Skeletal muscle cell (primary cell): Measurements from ENCODE around the gene AGAP3.
A peak's percentile ranks its signal among the peaks of the same experiment; 100 is the strongest.

ENCODE experiments used
- DNase-seq: peaks from one replicate; pipeline ENCODE4 v3.0.0-alpha.2; 2010; ENCODE audit warnings: low read depth
- H3K4me3 ChIP-seq: 2 replicates; pipeline ENCODE4 v1.5.1; 2011; ENCODE audit warnings: low read depth, mild to moderate bottlenecking, control low read depth, low read length, moderate library complexity

The AGAP3 gene

DNA sequence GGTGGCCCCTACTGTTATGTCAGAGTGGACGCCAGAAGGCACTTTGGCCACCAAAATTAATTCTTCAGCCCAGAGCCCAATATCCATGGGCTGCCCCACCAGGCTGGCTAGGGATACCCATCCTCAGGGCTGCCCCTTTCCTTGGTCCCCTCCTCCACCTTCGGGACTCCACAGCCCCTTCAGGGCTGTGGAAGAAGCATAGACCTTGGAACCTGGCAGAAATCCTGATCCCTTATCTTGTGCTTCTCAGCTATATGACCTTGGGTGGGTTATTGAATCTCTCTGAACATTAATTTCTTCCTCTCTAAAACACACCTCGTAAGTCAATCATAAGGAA, 2.5 kb upstream of the AGAP3 start:
- peak overlapping the region; percentile 87 for H3K4me3 ChIP-seq
- DNase-seq: no peak

DNA sequence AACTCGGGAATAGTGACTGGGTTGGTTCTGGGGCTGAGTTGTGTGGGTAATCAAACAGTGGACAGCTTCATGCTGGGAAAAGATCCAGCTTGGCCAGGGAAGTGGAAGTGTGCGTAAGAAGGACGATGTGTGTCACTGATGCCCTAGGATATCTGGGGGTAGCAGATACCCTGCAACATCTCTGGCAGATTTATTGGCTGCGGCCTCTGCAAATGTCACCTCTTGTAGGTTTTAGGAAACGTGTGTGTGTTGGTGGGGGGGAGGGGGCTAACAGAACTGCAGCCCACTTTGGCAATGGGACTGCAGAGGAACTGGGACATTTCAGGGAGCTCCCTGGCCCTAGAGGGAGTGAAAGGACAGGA, 965 bp upstream of the AGAP3 start:
- DNase-seq: no peak
- peak overlapping the region; percentile 77 for H3K4me3 ChIP-seq

DNA sequence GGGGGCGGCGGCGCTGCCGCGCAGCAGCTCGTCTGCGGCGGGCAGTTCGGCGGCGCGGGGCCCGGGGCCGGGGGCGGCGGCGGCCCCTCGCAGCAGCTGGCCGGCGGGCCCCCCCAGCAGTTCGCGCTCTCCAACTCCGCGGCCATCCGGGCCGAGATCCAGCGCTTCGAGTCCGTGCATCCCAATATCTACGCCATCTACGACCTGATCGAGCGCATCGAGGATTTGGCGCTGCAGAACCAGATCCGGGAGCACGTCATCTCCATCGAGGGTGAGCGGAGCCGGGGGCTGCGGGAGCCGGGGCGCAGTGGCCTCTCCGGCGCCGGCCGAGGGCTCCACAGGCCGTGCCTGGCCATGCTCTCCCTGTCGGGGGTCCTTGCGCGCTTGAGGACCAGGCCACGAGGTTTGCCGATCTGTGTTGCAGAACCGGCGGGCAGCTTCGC, 548 bp downstream of the AGAP3 start:
- no peak for DNase-seq
- peak overlapping the region; percentile 77 for H3K4me3 ChIP-seq

DNA sequence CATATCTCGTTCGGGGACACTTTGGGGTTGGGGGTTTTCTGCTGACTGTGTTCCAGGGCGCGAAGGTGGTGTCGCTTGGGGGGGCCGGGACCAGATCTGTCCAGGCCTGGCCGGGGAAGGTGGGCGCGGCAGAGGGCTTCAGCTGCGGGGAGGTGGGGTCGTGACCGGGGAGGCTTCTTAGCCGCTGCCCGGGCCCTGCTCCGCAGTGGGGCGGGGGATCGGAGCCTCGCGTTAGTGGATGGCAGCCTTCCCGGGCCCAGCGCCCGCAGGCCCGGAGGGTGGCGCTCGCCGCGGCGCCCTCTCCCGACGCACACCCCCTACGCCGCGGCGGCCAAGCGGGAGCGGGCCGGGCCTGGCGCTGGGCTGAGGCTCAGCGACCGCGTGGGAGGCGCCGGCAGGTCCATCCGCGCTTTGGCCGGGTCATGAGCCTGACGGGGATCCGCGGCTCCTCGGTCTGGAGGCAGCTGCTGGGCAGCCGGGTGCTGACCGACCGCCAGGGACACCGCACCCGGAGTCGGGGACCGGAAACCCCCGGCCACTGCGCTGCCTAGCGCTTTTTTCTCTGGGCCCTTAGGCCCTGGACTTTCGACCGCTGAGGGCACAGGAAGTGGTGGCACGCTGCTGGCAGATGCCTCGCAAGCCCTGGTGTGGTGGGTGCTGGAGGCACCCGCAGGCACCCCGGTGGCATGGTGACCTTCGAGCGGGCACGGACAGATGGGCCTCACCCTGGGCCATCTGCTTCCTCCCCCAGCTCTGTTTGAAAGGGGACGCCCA, 1.2 kb downstream of the AGAP3 start:
- no peak for DNase-seq
- peak overlapping the region; percentile 77 for H3K4me3 ChIP-seq

DNA sequence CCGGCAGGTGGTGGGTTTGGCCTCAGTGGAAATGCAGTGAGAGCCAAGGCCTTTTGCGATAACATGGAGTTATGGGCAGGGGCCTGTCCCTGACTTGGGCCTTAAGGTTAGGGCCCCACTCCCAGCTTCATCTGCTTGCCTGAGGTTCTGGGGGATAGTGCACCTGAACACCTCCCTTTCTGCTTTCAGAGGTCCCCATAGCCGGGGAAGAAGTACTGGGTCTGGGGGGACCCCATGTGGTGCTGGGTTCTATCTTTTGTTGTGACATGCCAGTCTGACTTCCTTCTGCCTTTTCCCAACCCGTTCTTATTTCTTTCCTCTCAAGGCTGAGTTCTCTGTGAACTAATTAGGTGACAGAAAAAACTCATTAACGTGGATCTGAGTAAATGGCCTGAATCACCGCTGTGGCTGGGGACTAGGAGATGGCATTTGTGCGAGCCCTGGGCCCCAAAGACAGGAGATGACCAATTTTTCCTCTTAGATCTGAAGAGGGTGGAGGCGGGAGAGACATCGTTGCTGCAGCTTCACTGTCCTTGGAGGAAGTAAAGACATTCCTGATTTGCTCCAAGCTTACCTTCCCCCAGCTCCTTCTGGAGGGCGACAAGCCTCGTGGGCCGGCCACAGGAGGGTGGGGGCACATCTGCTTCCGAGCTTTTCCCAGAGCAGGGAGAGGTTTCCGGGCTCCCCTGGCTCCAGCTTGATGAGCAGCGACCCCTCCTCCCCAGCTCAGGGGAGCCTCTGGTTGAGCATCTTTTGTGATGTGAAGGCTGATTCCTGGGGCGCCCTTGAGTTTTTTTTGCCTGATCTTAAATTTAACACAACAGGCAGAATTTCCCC, 2.0 kb downstream of the AGAP3 start:
- DNase-seq: no peak
- H3K4me3 ChIP-seq: peak overlapping the region; percentile 77

DNA sequence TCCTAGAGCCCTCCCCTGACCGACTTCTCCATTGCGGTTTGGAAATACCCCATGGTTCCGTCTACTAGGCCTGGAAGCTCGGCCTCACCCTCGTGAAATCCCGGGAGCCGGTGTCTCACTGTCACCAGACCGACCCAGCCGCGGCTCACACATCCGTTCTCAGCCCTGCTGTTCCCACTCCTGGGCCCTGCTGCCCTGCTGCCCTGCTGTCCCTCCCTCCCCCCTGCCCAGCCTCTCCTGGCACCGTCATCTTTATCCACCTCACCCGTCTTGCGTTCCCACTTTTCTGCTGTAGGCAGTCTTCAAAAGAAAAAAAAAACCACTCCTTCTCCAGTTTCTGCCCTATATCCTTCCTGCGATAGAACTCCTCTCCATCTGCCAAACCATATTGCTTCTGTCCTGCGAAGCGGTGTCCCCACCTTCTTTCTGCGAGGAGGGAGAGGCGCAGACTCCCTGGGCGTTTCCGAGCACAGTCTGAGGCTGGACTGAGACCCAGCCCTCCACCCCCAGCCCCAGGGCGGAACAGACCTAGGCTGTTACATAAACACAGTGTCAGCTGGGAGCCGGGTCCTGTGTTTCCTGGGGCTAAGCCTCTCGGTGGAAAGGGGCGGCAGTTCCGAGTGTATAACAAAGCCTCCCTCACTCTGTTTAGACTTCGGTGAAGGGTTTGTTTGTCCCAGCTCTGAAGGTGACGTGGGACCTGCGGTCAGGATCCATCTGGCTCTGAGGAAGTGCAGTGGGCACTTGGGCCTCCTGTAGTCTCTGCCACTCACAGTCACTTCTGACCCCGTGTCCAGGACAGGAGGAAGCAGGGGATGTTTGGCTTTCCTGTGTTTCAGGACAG, 2.8 kb downstream of the AGAP3 start:
- H3K4me3 ChIP-seq: peak overlapping the region; percentile 77
- DNase-seq: no peak

DNA sequence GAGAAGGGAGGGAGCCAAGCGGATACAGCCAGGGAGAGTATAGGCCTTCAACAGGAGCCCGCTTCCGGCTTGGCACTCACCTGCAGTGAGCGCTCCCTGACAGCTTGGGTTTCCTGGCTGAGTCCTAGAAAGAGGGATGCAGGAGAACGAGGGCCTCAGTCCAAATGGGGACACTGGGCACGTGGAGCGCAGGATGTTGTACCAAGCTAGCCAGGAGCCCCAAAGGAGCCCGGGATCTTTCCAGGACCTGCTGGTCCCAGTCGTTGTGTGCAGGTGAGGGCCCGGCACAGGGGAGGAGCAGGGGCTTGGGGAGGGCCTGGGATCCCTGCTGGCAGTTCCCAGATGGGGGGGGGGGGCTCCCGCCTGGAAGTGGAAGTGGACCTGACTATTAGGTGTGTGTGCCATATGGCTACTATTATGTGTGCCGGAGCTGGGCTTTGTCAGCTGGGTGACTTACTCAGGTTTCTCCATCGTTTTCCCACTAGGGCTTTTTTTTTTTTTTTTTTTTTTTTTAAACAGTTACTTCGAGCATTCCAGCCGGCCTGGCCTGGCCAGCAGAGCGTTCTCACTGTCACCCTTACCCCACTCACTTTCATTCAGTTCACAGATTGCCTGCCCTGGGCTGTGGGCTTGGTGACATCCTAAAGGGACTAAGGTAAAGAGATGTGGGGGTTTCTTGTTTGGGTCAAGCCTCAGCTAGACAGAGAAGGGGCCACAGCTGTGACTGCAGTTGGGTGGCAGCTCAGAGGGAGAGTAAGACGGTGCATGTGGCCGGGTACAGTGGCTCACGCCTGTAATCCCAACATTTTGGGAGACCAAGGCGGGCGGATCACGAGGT, 3.8 kb downstream of the AGAP3 start:
- DNase-seq: no peak
- H3K4me3 ChIP-seq: no peak overlapping the region

DNA sequence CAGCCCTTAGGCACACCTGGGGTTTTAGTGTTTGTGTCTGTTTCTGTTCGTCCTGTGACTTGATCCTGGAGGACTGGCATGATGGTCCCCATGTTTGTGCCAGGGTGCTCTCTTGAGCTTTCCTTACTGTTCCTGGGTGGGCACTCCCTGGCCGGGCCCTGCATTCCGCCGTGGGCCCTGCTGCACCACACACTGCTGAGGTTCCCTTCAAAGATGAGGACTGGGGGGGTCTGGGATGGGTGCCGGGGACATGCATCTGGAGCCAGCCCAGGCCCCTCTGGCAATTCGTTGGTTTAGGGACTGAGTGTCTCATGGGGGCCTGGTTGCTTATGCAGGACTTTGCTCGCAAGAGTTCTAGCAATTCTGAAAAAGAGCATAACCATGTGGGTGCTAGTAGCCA, 4.7 kb downstream of the AGAP3 start:
- no peak overlapping the region for H3K4me3 ChIP-seq
- no peak for DNase-seq

DNA sequence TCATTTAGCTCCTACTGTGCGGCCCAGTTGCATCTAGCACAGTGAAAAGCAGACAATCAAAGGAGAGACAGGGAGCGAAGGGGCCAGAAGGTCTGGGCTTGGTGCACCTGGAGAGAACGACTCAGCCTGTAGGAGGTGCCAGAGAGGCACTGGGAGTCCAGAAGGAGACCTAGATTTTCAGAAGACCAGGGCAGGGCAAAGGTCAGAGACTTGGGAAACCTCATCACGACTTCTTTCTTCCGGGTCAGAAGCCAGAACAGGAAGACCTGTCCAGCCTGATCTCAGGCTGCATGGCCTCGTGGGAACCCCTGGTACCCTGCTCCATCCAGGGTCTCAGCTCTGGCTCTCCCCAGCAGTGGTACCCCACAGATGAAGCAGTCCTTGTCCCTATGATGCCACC, 5.2 kb downstream of the AGAP3 start:
- no peak for DNase-seq
- H3K4me3 ChIP-seq: no peak overlapping the region

DNA sequence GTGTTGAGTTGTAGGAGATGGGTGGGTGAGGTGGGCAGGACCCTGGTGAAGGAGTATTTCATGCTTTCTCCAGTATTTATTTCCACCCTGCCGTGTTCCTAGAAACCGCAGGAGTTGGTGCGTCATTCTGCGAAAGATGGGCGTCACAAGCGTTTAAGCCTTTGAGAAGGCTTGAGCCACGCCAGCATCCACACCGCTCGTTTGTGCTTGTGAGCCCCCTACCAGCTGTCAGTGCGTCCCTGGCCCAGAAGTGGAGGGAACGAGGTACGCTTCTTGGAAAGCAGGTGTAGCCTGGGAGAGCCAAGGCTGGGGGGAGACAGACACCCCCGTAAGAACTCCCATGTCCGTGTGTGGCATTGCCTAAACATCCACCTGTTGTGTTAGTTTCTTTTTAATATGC, 5.7 kb downstream of the AGAP3 start:
- H3K4me3 ChIP-seq: no peak overlapping the region
- DNase-seq: no peak

DNA sequence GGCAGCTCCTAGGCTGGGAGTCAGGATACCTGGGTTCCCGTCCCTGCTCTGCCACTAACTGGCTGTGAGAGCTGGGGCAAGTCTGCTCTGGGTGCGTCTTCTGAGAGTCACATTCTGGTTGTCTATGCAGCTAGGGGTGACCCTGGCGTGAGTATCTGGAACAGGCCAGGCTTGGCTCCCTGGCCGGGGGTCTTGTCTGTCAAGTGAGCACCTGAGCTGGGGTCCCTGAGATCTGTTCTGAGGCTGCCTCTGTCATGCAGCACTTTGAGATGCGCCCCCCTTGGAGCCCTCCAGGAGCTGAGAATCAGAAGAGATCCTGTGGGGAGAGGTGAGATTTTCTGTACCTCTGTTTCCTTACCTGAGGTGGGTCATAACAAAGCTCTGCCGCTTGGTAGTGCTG, 7.5 kb downstream of the AGAP3 start:
- no peak for DNase-seq
- no peak overlapping the region for H3K4me3 ChIP-seq

DNA sequence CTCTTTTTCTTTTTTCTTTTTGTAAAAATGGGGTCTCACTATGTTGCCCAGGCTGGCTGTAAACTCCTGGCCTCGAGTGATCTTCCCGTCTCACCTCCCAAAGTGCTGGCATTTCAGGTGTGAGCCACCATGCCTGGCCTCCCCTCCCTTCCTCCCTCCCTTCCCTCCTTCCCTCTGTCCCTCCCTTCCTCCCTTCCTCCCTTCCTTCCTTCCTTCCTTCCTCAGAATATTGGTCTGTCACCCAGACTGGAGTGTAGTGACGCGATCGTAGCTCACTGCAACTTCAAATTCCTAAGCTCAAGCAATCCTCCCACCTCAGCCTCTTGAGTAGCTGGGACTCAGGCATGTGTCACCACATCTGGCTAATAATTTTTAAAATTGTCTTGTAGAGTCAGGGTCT, 8.4 kb downstream of the AGAP3 start:
- no peak overlapping the region for H3K4me3 ChIP-seq
- no peak for DNase-seq

DNA sequence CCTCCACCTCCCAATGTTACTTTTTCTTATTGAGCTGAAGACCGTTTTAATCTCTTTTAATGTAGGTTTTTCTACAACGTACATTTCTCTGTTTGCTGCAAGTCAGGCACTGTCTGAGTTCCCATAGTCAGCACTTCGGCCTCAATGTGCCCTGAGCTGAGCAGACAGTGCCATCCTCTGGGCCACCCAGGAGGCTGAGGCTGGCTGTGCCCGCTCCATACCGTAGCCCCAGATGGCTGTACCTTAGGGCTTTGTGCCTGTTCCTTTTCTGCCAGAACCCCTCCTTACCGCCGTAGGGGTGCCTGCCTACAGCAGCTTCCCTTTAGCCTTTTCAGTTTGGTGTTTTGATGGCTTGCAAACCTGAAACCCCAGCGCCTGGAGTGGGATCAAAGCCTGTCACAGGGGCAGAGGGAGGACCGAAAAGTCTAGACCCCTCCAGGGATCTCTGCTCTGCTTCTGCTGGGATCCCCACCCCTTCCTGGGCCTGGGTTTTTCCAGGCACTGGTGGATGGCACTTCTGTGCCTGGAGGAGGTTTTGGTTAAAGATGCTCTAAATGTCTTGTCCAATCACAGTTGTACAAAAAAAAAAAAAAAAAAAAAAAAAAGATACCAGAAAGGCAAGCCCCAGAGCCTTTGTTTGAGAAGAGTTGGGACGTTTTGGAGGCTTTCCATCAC, 9.0 kb downstream of the AGAP3 start:
- no peak overlapping the region for H3K4me3 ChIP-seq
- no peak for DNase-seq

DNA sequence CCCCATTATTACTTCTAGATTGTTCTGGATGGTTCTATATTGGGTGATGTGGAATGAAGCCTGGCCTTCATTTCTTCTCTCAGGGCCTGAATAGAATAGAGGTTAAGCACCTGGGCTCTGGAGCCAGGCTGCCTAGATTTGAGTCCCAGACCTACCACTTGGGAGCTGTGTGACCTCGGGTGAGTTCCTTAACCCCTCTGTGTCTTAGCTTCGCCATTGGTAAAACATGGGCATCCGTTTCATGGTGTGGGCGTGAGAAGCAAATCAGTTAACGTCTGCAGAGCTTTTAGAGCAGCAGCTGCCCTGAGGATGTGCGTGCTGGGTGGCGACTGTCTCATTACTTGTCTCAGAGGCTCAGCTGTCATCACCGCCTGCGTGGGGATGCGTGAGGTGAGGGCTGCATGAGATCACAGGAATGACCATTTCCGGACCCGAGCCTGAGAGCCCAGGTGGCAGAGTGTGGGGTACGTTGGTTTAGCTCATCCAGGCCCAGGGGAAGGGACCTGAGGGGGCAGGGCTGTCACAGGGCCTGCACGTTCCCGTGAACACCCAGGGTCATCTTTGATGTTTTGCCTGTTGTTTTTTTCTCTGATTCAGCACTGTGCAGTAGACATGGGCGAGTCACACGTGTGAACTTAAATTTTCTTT, 9.7 kb downstream of the AGAP3 start:
- H3K4me3 ChIP-seq: no peak overlapping the region
- no peak for DNase-seq

DNA sequence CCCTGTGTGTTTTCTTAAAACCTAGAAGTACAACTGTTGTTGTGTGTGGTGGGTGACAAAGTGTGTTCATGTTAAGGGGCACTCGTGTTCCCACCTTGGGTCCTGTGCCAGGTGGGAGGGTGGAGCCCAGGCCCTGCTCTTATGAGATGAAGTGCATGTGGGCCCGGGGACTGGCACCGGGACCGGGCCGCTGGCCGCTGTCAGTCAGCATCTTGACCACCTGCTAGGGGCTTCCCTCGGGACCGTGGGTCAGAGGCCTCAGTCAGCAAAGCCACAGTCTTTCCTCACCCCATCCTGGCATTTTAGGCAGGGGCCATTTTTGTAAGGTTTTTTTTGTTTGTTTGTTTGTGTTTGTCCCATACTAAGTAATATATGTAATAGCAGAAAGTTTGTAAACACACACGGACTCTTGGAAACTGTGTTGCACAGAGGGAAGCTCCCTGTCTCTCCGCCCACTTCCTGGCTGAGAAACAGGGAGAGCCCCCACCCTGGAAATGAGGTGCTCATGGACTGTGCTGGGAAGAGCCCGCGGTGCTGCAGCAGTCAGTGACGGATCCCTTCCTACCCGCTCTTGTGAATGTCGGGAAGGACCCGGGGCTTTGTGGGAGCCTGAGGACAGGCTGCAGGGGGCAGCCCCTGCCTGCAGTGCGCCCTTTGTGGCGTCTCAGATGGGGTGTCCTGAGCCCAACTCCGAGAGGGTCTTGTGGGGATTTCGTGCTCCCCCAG, 13.4 kb downstream of the AGAP3 start:
- H3K4me3 ChIP-seq: no peak overlapping the region
- DNase-seq: no peak

DNA sequence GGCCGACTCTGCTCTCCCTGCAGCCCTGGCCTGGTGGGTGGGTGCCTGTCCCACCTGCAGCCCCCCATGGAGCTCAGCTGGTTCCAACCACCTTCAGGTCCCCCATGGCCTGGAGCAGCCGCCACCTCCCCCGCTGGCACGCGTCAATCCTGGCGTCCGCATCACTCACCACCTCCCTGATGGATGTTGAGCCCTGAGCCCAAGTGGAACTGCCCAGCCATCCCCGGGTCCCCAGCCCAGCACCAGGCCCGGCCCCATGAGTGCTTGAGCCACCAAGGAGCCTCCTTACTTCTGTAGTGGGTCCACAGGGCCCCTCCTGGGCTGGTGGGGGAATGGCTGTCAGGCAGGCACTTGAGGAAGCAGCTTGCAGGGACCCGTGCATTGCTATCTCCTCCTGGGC, 14.6 kb downstream of the AGAP3 start:
- DNase-seq: no peak
- no peak overlapping the region for H3K4me3 ChIP-seq

DNA sequence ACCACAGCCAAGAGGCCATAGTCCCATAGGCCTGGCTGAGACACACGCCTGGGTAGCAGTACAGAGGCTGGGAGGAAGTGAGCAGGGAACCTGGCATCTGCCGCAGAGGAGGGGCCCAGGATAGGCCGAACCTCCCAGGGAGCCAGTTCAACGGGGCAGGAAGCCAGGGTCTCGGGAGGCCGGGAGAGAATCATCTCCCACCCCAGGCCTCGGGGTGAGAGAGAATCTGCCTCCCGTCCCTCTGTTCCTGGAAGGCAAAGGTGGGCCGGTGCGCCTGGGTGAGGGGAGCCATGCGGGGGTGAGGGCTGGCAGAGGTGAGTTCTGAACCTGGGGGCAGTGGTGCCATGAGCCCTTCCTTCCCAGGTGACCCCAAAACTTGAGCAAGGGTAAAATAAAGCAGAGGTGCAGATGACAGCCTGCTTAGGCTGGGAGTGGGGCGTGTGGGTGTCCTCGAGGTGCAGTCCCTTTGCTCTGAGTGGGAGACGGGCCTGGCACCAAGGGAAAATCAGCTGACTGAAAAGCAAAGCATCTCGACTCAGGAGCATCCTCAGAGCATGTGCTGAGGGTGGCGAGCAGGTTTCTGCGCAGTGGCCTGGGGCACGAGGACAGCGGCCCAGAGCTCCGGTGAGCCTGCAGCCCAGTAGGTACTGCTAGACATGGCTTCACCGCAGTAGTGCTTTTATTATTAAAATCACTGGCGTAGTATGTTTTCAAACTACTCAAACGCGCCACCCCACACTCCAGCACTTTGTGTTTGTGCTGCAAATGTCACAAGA, 15.5 kb downstream of the AGAP3 start:
- no peak overlapping the region for H3K4me3 ChIP-seq
- DNase-seq: no peak
